ENCODE results near the gene PARVA. TPM values are rescaled to one million over a fixed set of nuclear protein-coding genes. Genes with fewer than 3 reads are reported as not detected.

PARVA gene
- total and polyA plus RNA-seq, 2 of the 8 experiments (the other 6 are each of a cell fraction or from before 2014, with no cell fraction given): 3.1 to 13.5 TPM

DNA sequence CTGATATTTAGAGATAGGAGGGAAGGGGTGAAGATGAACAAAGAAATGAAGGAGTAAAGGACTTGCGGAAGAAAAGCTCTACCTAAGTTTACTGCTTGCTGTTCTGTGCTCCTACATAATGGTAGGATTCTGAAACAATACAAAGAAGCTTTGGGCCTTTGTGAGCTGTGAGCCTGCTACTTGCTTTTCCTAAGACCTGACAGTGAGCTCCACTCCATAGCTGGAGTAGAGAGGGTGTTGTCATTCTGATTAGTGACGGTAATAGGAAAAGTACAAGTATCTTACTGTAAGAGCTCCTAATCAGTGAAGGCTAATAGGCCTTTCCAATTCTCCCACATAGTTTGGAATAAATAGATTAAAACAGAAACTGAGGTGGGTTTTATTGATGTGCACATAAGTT lies 75.9 kb downstream of the PARVA start:
- peaks cover 0 to 2% (median 0%) of the 10 kb centered on the region in 4 experiments; a peak in 1 of 7 replicates for H3K27me3 ChIP-seq (replicated peaks in 1 of 4; ENCODE audit: control insufficient read depth in 3 of 4, extremely low read depth in 1 of 4, insufficient read depth in 3 of 4, low read length in 3 of 4)
- ChIA-PET POLR2A (ENCODE audit: partially characterized antibody) (interaction anchor here (0.6 kb wide), 1 partner anchor 129 kb away, joined by 3 read pairs; no protein-coding TSS in a partner anchor), CTCF (ENCODE audit: partially characterized antibody) (interaction anchor here (1.0 to 2.5 kb wide), 6 partner anchors 10 to 360 kb away, joined by 3 to 9 read pairs (median 4); no protein-coding TSS in a partner anchor)
- no peak overlapping the region for H4K8ac ChIP-seq (ENCODE audit: extremely low read depth, insufficient read depth, low read length)
- H3K18ac ChIP-seq (ENCODE audit: extremely low read depth, low read length): no peak overlapping the region
- H3K79me1 ChIP-seq (ENCODE audit: low read depth, low read length): no peaks in the 10 kb centered on the region
- no peak overlapping the region for H2BK20ac ChIP-seq (ENCODE audit: low read length)
- WGBS, 2 experiments (ENCODE audit: extremely low coverage in 1 of 2, insufficient coverage in 1 of 2, insufficient read length in 1 of 2, insufficient replicate concordance in 2 of 2, low coverage in 1 of 2, low lambda C conversion rate in 2 of 2, missing lambda C conversion rate in 1 of 2): 80% methylated on average over 2 of the region's 2 CpGs; no CpG with 5 or more reads in 1 of the 2 experiments
- H3K4me1 ChIP-seq (replicated peaks in 1 of 4; ENCODE audit: control insufficient read depth in 3 of 4, insufficient read depth in 4 of 4, low read length in 3 of 4): no peaks in the 10 kb centered on the region
- DNase-seq (ENCODE audit: low read depth in 1 of 2, low spot score in 2 of 2) (no peak), FAIRE-seq (no peak)
- H2AK5ac ChIP-seq (ENCODE audit: low read depth, low read length): no peak overlapping the region
- H3K9ac ChIP-seq (replicated peaks in 1 of 4; ENCODE audit: extremely low read depth in 1 of 4, low read depth in 3 of 4, low read length in 3 of 4): no peak overlapping the region
- no peak overlapping the region for H4K5ac ChIP-seq (ENCODE audit: insufficient read length, low read depth, low read length)
- no peak overlapping the region for H2BK120ac ChIP-seq (replicated peaks; ENCODE audit: low read depth, low read length)
- no peak overlapping the region for H2BK5ac ChIP-seq (ENCODE audit: low read depth, low read length)
- H2BK12ac ChIP-seq (ENCODE audit: low read depth, low read length): no peak overlapping the region
- TF ChIP-seq ZNF274 (IDR thresholded peaks at IDR 0.05; ENCODE audit: borderline replicate concordance, extremely low read depth, low read length): no peak
- no peak for TF ChIP-seq SIRT6 (IDR thresholded peaks at IDR 0.05; ENCODE audit: low read length)
- no peak for TF ChIP-seq RXRA (IDR thresholded peaks at IDR 0.05; ENCODE audit: insufficient read depth, low read depth, low read length)
- no peak for TF ChIP-seq TEAD4 (IDR thresholded peaks at IDR 0.05; ENCODE audit: low read depth, low read length)
- no peak for TF ChIP-seq SIN3A (conservative IDR thresholded peaks at IDR 0.05 in 1 of 2, IDR thresholded peaks at IDR 0.05 in 1 of 2; ENCODE audit: low read depth in 1 of 2, low read length in 2 of 2)
- TF ChIP-seq HDAC6 (IDR thresholded peaks at IDR 0.05; ENCODE audit: low read depth, low read length): no peak
- TF ChIP-seq RNF2 (IDR thresholded peaks at IDR 0.05; ENCODE audit: borderline replicate concordance, low read depth, low read length, missing control alignments, poor library complexity, severe bottlenecking): no peak
- no peak for TF ChIP-seq JUN (IDR thresholded peaks at IDR 0.05; ENCODE audit: low read depth, low read length)
- TF ChIP-seq BRCA1 (IDR thresholded peaks at IDR 0.05; ENCODE audit: low read depth, low read length): no peak
- TF ChIP-seq TCF12 (IDR thresholded peaks at IDR 0.05; ENCODE audit: low read depth, low read length): no peak
- no peak for TF ChIP-seq CHD2 (IDR thresholded peaks at IDR 0.05; ENCODE audit: low read length)
- TF ChIP-seq TAF1 (IDR thresholded peaks at IDR 0.05; ENCODE audit: low read depth, low read length): no peak
- no peak for TF ChIP-seq SP2 (IDR thresholded peaks at IDR 0.05; ENCODE audit: low read length)
- H3K23ac ChIP-seq (ENCODE audit: insufficient read length): no peak overlapping the region
- H3K27ac ChIP-seq (ENCODE audit: low read depth, low read length): no peak overlapping the region
- H2BK15ac ChIP-seq (ENCODE audit: low read length): no peak overlapping the region
- H4K20me1 ChIP-seq (replicated peaks in 1 of 2; ENCODE audit: control insufficient read depth in 1 of 2, insufficient read depth in 2 of 2, low read length in 2 of 2): no peaks in the 10 kb centered on the region
- no peaks in the 10 kb centered on the region for H3K79me2 ChIP-seq (ENCODE audit: control insufficient read depth in 1 of 2, insufficient read depth in 2 of 2, low read length in 2 of 2)
- no peaks in the 10 kb centered on the region for H3K36me3 ChIP-seq (ENCODE audit: control insufficient read depth in 2 of 4, insufficient read depth in 4 of 4, low read length in 3 of 4)
- H3K23me2 ChIP-seq (ENCODE audit: low read depth, low read length): no peaks in the 10 kb centered on the region
- H3K4me2 ChIP-seq (ENCODE audit: insufficient read depth in 1 of 2, low read depth in 2 of 2, low read length in 2 of 2): no peak overlapping the region
- H2AFZ ChIP-seq (ENCODE audit: low read length): no peak overlapping the region
- no peak overlapping the region for H3K4me3 ChIP-seq (ENCODE audit: extremely low read depth in 1 of 4, insufficient read depth in 2 of 4, low read depth in 3 of 4, low read length in 4 of 4)
- H4K91ac ChIP-seq (replicated peaks; ENCODE audit: insufficient read length, low read length): no peak overlapping the region
- H3K14ac ChIP-seq (ENCODE audit: insufficient read length): no peak overlapping the region
- H3K9me3 ChIP-seq (ENCODE audit: insufficient read depth in 2 of 2, low read depth in 1 of 2, low read length in 1 of 2): no peaks in the 10 kb centered on the region
- no peak overlapping the region for H3K56ac ChIP-seq (replicated peaks; ENCODE audit: insufficient read length, low read depth, low read length)
- no peak overlapping the region for H3K4ac ChIP-seq (replicated peaks; ENCODE audit: insufficient read length, low read depth, low read length)

Measured in H1 (cell line).